BLaER1 treated with 17β-estradiol and CSF1 and Interleukin-3, amounts not matched to agents 10 nM and 100 nM (cell line): Measurements from ENCODE around the gene CELF2.
A peak's percentile ranks its signal among the peaks of the same experiment; 100 is the strongest.

Experiments
- H3K27ac ChIP-seq, 11 experiments: shearing (Covaris generic); formaldehyde crosslinking; 2 replicates each; pipeline ENCODE4 v1.8.1; 2022
- H3K27me3 ChIP-seq, 11 experiments: shearing (Covaris generic); formaldehyde crosslinking; 2 replicates each; pipeline ENCODE4 v1.8.1; 2022
- H3K36me3 ChIP-seq, 11 experiments: shearing (Covaris generic); formaldehyde crosslinking; 2 replicates each; pipeline ENCODE4 v1.8.1; 2022
- H3K4me1 ChIP-seq, 10 experiments: shearing (Covaris generic); formaldehyde crosslinking; 2 replicates each; pipeline ENCODE4 v1.8.1; 2022
- H3K4me2 ChIP-seq, 11 experiments: shearing (Covaris generic); formaldehyde crosslinking; 2 replicates each; pipeline ENCODE4 v1.8.1; 2022
- H3K4me3 ChIP-seq, 10 experiments: shearing (Covaris generic); formaldehyde crosslinking; 2 replicates each; pipeline ENCODE4 v1.8.1; 2022
- H3K9ac ChIP-seq, 11 experiments: shearing (Covaris generic); formaldehyde crosslinking; 2 replicates each; pipeline ENCODE4 v1.8.1; 2022
- H3K9me3 ChIP-seq, 11 experiments: shearing (Covaris generic); formaldehyde crosslinking; replicated peaks in 1 of 11; 2 replicates each; pipeline ENCODE4 v1.8.1; 2022
- H4K20me1 ChIP-seq, 11 experiments: shearing (Covaris generic); formaldehyde crosslinking; 2 replicates each; pipeline ENCODE4 v1.8.1; 2022
- Cebpa-rat ChIP-seq, 11 experiments: shearing (Covaris generic); IDR thresholded peaks; 2 replicates each; pipeline ENCODE4 v1.8.1; 2022

Gene CELF2

DNA sequence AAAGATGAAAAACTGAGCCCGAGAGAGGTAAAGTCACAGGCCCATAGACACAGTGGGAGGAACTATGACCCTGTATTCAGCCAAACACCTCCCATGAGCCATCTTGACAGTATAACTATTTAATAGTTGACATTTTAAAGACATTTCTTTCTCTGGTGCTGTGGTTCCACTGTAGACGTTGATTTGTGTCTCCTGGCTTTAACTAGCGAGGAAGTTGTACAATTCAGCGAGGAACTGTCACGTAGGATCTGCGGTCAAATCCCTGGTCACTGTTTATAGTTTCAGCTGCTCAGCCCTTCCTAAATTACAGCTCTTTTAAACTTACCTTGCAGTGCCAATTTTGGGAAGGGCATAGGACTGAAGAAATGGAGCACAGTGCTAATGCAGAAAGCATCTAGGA, 7.1 kb upstream of the CELF2 start:
- H3K36me3 ChIP-seq = no peaks in the 10 kb centered on the region
- H3K9me3 ChIP-seq = no peaks in the 10 kb centered on the region
- no peak overlapping the region for H3K4me3 ChIP-seq
- no peak overlapping the region for H3K4me2 ChIP-seq
- no peaks in the 10 kb centered on the region for H4K20me1 ChIP-seq
- TF ChIP-seq Cebpa-rat (IDR thresholded peaks at IDR 0.05) = no peak
- H3K27me3 ChIP-seq = peaks cover 0 to 4% (median 0%) of the 10 kb centered on the region in 11 experiments; a peak in 2 of 22 replicates
- no peak overlapping the region for H3K27ac ChIP-seq
- no peak overlapping the region for H3K9ac ChIP-seq
- peaks cover 14 to 25% (median 20%) of the 10 kb centered on the region in 10 experiments for H3K4me1 ChIP-seq

GRCh38 chr10:11011436-11011835, 6.2 kb upstream of the CELF2 start:
- Histone ChIP-seq H3K27ac (no peak overlapping the region), H3K36me3 (no peaks in the 10 kb centered on the region), H3K4me1 (peaks cover 14 to 34% (median 26%) of the 10 kb centered on the region in 10 experiments), H3K27me3 (peaks cover 0 to 13% (median 4%) of the 10 kb centered on the region in 11 experiments; a peak in 15 of 22 replicates), H3K9ac (no peak overlapping the region), H3K9me3 (no peaks in the 10 kb centered on the region), H4K20me1 (no peaks in the 10 kb centered on the region), H3K4me2 (no peak overlapping the region), H3K4me3 (no peak overlapping the region)
- TF ChIP-seq Cebpa-rat (IDR thresholded peaks at IDR 0.05) = no peak

DNA sequence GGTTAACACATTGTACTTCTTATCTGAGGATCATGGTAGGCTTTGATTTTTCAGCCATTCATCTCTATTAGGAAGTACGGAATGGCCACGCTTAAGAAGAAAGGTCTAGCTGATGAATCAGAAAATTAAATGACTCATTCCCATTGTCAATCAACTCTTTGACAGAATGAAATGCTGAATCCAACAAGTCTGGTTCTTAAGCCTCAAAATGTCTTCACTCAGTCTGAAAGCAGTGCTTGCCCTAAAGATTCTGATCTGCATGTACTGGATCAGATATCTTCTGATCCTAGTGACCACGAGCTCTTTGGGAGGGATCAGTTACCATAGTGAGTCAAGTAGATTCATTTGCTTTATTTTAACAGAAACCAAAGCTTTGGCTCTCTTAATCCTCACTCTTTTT, 5.7 kb upstream of the CELF2 start:
- peaks cover 14 to 36% (median 26%) of the 10 kb centered on the region in 10 experiments for H3K4me1 ChIP-seq

GRCh38 chr10:11012421-11013295, 5.0 kb upstream of the CELF2 start:
- H3K4me2 ChIP-seq = peak overlapping the region; percentile 59 to 80 (median 68)
- H3K4me1 ChIP-seq = peaks cover 14 to 41% (median 28%) of the 10 kb centered on the region in 10 experiments
- H3K9me3 ChIP-seq = no peaks in the 10 kb centered on the region
- no peaks in the 10 kb centered on the region; a peak in 1 of 22 replicates for H4K20me1 ChIP-seq
- no peak overlapping the region for H3K4me3 ChIP-seq
- H3K36me3 ChIP-seq = no peaks in the 10 kb centered on the region
- H3K27me3 ChIP-seq = peaks cover 12 to 25% (median 16%) of the 10 kb centered on the region in 11 experiments
- H3K9ac ChIP-seq = peak overlapping the region in 3 of 11 experiments; percentile 11 to 36 (median 29); a peak in 4 of 22 replicates
- peak overlapping the region in 9 of 11 experiments; percentile 6 to 60 (median 27); a peak in 13 of 22 replicates for H3K27ac ChIP-seq
- no peak for TF ChIP-seq Cebpa-rat (IDR thresholded peaks at IDR 0.05)

More for the DNA sequence above, 5.7 kb upstream of the CELF2 start:
- peak overlapping the region; percentile 59 to 80 (median 68) for H3K4me2 ChIP-seq
- H3K27me3 ChIP-seq = peaks cover 5 to 18% (median 10%) of the 10 kb centered on the region in 11 experiments
- no peaks in the 10 kb centered on the region for H3K9me3 ChIP-seq
- TF ChIP-seq Cebpa-rat (IDR thresholded peaks at IDR 0.05) = no peak
- peak overlapping the region in 4 of 11 experiments; percentile 23 to 60 (median 45); a peak in 3 of 22 replicates for H3K27ac ChIP-seq
- H3K4me3 ChIP-seq = no peak overlapping the region
- H4K20me1 ChIP-seq = no peaks in the 10 kb centered on the region
- no peaks in the 10 kb centered on the region for H3K36me3 ChIP-seq
- H3K9ac ChIP-seq = no peak overlapping the region

GRCh38 chr10:11013836-11014235, 3.8 kb upstream of the CELF2 start:
- H3K36me3 ChIP-seq = no peaks in the 10 kb centered on the region
- H3K4me1 ChIP-seq = peaks cover 14 to 43% (median 30%) of the 10 kb centered on the region in 10 experiments
- no peak overlapping the region for H3K9ac ChIP-seq
- H3K4me3 ChIP-seq = no peak overlapping the region
- peaks cover 24 to 37% (median 28%) of the 10 kb centered on the region in 11 experiments for H3K27me3 ChIP-seq
- TF ChIP-seq Cebpa-rat (IDR thresholded peaks at IDR 0.05) = no peak
- H3K27ac ChIP-seq = no peak overlapping the region
- H4K20me1 ChIP-seq = peaks cover 0 to 2% (median 0%) of the 10 kb centered on the region in 11 experiments; a peak in 3 of 22 replicates
- peak overlapping the region in 2 of 11 experiments; percentile 65 to 66; a peak in 2 of 22 replicates for H3K4me2 ChIP-seq
- no peaks in the 10 kb centered on the region for H3K9me3 ChIP-seq

- H3K27ac ChIP-seq = no peak overlapping the region
- H3K4me3 ChIP-seq = no peak overlapping the region
- H4K20me1 ChIP-seq = peaks cover 0 to 9% (median 0%) of the 10 kb centered on the region in 11 experiments; a peak in 3 of 22 replicates
- H3K4me1 ChIP-seq = peaks cover 14 to 45% (median 32%) of the 10 kb centered on the region in 10 experiments
- no peaks in the 10 kb centered on the region for H3K36me3 ChIP-seq
- H3K9me3 ChIP-seq = no peaks in the 10 kb centered on the region
- no peak overlapping the region for H3K9ac ChIP-seq
- peaks cover 34 to 47% (median 38%) of the 10 kb centered on the region in 11 experiments for H3K27me3 ChIP-seq
- H3K4me2 ChIP-seq = peak overlapping the region in 5 of 11 experiments; percentile 9 to 54 (median 40); a peak in 5 of 22 replicates
- TF ChIP-seq Cebpa-rat (IDR thresholded peaks at IDR 0.05) = no peak
These were observed 2.8 kb upstream of the CELF2 start for GRCh38 chr10:11014671-11015445.

DNA sequence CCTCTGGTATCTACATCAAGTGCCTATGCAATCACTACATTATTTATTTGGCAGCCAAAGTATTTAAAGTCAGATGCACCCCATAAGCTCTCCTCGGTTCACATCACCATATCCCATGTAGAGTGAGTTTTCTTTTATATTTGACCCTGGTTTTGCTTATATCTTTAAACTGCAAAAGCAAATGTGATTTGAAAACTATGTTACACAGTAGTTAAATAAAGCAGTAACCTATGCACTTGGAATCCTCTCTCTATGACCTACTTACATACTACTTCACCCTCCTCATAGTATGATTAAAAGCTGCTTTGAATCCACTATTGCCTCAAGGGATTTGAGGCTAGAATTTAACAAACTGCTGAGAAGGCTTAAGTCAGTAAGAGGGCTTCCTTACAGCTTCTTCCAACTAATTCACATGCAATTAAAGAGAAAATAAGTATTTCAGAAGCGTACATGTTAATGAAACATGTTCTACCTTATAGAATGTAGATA, 2.2 kb upstream of the CELF2 start:
- Histone ChIP-seq H3K4me1 (peaks cover 14 to 45% (median 32%) of the 10 kb centered on the region in 10 experiments), H3K27ac (no peak overlapping the region), H3K9me3 (no peaks in the 10 kb centered on the region), H3K4me2 (peak overlapping the region in 8 of 11 experiments; percentile 9 to 54 (median 26); a peak in 11 of 22 replicates), H4K20me1 (peaks cover 0 to 10% (median 0%) of the 10 kb centered on the region in 11 experiments; a peak in 3 of 22 replicates), H3K36me3 (no peaks in the 10 kb centered on the region), H3K9ac (no peak overlapping the region), H3K4me3 (no peak overlapping the region), H3K27me3 (peaks cover 40 to 53% (median 45%) of the 10 kb centered on the region in 11 experiments)
- TF ChIP-seq Cebpa-rat (IDR thresholded peaks at IDR 0.05) = no peak

DNA sequence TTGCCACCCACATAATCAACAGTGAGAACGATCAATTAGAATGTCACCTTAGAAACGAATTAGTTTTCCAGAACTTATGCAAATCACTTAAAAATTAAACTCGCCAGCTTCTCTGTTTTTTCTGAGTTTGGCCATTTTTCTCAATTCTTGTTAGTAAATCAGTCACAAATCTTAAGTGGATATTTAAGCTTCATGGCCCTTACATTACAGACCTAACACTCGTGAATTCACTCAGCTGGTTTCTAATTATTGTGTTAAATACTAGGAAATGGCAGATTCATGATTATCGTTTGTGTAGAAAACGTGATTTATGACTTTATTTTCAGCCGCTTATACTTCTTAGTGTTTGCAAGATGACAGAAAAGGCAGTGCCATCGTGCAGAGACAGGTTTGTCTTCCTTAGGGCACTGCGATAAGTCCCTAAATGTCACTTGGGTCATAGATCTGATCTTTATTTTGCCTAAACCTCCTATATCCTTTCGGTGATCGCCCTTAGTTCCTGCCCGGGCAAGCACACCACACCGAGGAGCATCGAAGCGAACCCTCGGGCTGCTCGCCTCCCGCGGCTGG, 587 bp upstream of the CELF2 start:
- Histone ChIP-seq H3K9ac (peak overlapping the region; percentile 60 to 81 (median 76)), H3K36me3 (no peaks in the 10 kb centered on the region), H3K4me2 (peak overlapping the region; percentile 78 to 99 (median 95)), H3K27me3 (peaks cover 46 to 64% (median 56%) of the 10 kb centered on the region in 11 experiments), H3K4me3 (peak overlapping the region; percentile 73 to 85 (median 77)), H3K4me1 (peaks cover 13 to 43% (median 30%) of the 10 kb centered on the region in 10 experiments), H3K27ac (peak overlapping the region in 10 of 11 experiments; percentile 28 to 70 (median 60); a peak in 17 of 22 replicates), H4K20me1 (peaks cover 0 to 10% (median 0%) of the 10 kb centered on the region in 11 experiments; a peak in 3 of 22 replicates), H3K9me3 (no peaks in the 10 kb centered on the region)
- no peak for TF ChIP-seq Cebpa-rat (IDR thresholded peaks at IDR 0.05)
